ENCODE results near the gene ZNF385C. TPM values are rescaled to one million over a fixed set of nuclear protein-coding genes. Genes with fewer than 3 reads are reported as not detected.

Gene ZNF385C
- total and polyA plus RNA-seq, 2 of the 13 experiments (the other 11 are each of a cell fraction or from before 2014, with no cell fraction given) = 2.3 to 6.1 TPM

DNA sequence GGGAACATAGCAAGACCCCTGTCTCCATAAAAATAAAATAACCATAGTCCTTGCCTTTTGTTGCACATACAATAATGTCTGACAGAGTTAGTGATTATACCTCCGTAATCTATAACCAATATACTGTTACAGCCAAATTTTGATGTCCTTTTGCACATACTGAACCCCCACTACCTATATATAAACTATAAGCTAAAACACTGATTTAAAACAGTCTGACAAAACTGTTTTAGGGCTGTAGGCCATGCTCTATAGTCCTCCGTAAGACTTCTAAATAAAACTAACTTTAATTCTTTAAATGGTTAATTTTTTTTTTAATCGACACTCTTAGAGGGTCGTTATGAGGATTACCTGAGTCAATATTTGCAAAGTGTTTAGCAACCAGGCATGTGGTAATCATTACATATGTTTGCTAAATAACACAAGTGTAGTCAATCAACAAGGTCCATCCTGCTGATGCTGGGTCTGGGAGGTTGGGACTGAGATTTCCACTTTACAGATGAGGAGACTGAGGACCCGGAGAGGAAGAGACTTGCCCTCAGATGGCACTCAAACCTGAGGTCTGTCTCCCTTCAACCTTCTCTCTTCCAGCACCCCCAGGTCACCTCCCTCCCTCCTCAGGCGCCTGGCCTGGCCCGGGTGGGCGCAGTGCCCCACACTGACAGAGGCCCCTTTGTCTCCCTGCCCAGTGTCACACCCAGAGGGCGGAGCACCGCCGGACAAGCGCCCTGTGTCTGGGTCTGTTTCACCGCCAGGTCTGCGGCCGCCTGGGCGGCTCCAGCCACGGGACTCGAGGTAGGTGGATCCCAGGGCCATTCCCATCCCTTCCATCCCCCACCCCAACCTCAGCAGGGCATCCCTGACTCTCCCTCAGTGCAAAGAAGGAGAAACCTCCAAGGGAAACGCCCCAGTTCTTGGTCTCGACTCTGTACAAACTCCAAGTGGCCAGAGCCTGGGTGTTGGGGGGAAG lies 10.3 kb downstream of the ZNF385C start (continued):
- TF ChIP-seq ZNF574 (CRISPR knock-in tag; IDR thresholded peaks at IDR 0.05) (peak; percentile 51; the same call in 1 of the 2 replicates), ZNF335 (CRISPR knock-in tag; IDR thresholded peaks at IDR 0.05) (no peak), ZC3H13 (CRISPR knock-in tag; IDR thresholded peaks at IDR 0.05) (no peak), HMGA1 (CRISPR knock-in tag; conservative IDR thresholded peaks at IDR 0.05) (no peak), HOXA9 (CRISPR knock-in tag; IDR thresholded peaks at IDR 0.05; ENCODE audit: borderline replicate concordance) (no peak), XBP1 (CRISPR knock-in tag; IDR thresholded peaks at IDR 0.05) (no peak), GATAD2A (CRISPR knock-in tag; IDR thresholded peaks at IDR 0.05) (peak; percentile 93), ZNF713 (CRISPR knock-in tag; IDR thresholded peaks at IDR 0.05) (no peak), GFI1 (CRISPR knock-in tag; IDR thresholded peaks at IDR 0.05; ENCODE audit: borderline replicate concordance) (peak; percentile 87; the same call in 1 of the 2 replicates), MIER3 (CRISPR knock-in tag; IDR thresholded peaks at IDR 0.05; ENCODE audit: borderline replicate concordance) (no peak), ZNF790 (CRISPR knock-in tag; IDR thresholded peaks at IDR 0.05; ENCODE audit: borderline replicate concordance) (no peak), NPAS2 (CRISPR knock-in tag; IDR thresholded peaks at IDR 0.05; ENCODE audit: borderline replicate concordance) (no peak), ZNF772 (CRISPR knock-in tag; IDR thresholded peaks at IDR 0.05) (peak; percentile 68), ZNF275 (CRISPR knock-in tag; IDR thresholded peaks at IDR 0.05; ENCODE audit: borderline replicate concordance) (no peak), MYNN (CRISPR knock-in tag; IDR thresholded peaks at IDR 0.05; ENCODE audit: low read depth) (no peak), ZNF468 (CRISPR knock-in tag; IDR thresholded peaks at IDR 0.05) (no peak), MBNL3 (CRISPR knock-in tag; conservative IDR thresholded peaks at IDR 0.05) (no peak)
- TF ChIP-seq, protein P1, sequence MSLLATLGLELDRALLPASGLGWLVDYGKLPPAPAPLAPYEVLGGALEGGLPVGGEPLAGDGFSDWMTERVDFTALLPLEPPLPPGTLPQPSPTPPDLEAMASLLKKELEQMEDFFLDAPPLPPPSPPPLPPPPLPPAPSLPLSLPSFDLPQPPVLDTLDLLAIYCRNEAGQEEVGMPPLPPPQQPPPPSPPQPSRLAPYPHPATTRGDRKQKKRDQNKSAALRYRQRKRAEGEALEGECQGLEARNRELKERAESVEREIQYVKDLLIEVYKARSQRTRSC (CRISPR knock-in tag; IDR thresholded peaks at IDR 0.05; ENCODE audit: low read depth) = no peak
- TF ChIP-seq, protein P2, sequence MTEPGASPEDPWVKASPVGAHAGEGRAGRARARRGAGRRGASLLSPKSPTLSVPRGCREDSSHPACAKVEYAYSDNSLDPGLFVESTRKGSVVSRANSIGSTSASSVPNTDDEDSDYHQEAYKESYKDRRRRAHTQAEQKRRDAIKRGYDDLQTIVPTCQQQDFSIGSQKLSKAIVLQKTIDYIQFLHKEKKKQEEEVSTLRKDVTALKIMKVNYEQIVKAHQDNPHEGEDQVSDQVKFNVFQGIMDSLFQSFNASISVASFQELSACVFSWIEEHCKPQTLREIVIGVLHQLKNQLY (CRISPR knock-in tag; IDR thresholded peaks at IDR 0.05) = peak; percentile 67; the same call in 1 of the 2 replicates
- TF ChIP-seq, protein P3, sequence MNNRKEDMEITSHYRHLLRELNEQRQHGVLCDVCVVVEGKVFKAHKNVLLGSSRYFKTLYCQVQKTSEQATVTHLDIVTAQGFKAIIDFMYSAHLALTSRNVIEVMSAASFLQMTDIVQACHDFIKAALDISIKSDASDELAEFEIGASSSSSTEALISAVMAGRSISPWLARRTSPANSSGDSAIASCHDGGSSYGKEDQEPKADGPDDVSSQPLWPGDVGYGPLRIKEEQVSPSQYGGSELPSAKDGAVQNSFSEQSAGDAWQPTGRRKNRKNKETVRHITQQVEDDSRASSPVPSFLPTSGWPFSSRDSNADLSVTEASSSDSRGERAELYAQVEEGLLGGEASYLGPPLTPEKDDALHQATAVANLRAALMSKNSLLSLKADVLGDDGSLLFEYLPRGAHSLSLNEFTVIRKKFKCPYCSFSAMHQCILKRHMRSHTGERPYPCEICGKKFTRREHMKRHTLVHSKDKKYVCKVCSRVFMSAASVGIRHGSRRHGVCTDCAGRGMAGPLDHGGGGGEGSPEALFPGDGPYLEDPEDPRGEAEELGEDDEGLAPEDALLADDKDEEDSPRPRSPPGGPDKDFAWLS (CRISPR knock-in tag; IDR thresholded peaks at IDR 0.05; ENCODE audit: borderline replicate concordance) = no peak
